Islet precursor cell (in vitro differentiated cells): ENCODE data around the gene HSPB3.
"Not testable (repeated sequence)": the region's sequence is repeated elsewhere in the genome, so short reads cannot be mapped to it uniquely, and the experiment has no call there.

ENCODE experiments used
- DNase-seq: peaks from one replicate; pipeline ENCODE4 v3.0.0-alpha.2; 2018

Gene HSPB3

DNA sequence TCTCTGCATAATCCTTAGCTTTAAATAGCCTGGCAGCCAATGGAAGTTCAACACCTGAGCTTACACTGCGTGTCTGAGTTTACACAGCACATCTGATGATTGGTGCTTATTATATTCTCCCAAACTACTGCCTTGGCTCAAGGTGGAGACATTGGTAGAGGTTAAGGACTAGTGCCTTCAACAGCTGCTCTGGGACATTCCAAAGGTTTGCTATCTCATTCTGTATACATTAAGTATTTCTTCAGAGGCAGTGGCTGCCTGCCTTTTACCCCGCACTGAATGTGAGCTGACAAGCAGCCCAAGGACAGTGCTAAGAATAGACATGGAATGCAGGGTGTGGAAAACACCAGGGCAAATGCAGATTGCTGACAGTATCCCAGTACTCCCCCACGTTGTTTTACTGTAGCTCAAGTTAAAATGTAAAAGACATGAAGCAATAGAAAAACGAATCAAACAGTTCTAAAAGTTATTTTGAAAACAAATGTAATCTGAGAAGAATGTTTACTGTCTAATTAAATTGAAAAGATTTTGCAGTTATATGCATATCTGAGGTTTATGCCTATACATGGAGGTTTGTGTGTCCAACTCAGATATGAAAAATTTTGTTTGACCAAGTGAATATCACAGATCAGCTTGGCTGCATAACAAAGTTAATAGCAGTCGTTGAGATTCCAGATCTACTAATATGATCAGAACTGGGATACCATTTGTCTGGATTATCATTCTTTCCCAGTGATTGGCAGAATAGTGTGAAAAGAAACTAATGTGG is 1.8 kb downstream of the HSPB3 start:
- DNase-seq: peak; percentile 86

DNA sequence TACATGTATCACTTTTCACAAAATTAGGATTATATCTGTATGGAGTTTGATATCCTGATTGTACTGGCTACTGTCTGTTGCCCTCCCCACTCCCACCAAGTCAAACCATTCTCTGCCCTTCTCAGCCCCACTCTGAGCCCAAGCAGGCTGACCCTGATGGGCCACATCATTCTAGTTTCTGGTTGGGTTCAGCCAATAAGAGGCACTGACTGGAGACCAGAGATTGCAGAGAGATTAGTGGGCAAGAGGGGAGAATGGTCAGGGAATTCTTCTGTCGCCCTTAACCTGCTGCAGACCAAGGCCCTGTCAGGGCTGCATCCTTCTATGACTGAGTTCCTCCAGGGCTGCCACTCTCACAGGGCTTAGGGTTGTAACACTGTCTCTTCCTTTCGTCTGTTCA is 2.7 kb downstream of the HSPB3 start:
- peak; percentile 66 for DNase-seq

DNA sequence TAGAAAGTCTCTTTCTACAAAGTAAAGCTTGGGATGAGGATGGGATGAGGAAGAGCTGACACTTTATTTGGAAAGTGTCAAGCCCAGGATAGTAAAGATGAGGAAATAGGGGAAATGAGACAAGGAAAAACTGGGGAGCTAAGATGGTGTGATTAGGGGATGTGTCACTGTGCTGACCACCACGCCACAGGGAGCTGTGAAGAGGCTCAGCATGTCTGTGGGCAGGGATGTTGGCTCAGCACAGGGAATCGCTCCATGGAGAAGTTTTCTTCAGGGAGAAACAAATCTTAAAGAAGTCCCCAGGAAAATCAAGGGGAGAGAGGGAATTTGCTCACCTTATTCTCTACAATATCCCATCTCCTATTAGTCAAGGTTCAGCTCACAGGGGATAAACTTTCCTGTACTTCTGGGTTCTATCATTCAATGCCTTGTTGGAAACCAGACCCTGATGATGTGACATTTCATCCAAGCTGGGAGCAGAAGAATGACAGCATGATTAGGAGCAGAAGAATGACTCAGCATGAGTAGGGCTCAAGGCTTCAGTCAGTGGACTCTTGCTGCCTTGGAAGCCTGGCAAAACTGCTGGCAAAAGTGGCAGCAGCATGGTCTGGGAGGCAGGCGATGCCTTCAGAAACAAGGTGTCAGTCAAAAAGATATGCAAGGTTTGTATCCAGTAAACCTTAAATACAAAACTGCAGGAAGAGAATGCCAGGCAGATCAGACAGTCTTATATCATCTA is 4.9 kb downstream of the HSPB3 start:
- peak; percentile 55 for DNase-seq

DNA sequence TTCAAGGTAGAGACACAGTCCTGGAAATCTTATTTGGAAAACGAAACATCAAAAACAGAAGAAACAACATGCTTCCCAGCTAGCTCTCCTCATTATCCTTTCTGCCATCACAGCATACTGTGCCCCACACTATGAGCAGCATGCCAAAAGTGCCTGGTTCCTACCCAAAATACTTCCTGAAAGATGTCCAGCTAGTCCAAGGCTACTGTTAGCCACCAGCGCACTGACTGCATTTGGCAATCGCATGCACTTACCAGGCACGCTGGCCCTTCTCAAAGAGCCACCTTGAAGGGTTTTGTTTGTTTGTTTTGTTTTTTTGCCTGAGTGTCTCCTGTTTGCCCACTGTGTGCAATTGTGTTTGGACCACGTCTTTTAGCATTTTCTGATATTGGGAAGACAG is 6.8 kb downstream of the HSPB3 start:
- DNase-seq: no peak

DNA sequence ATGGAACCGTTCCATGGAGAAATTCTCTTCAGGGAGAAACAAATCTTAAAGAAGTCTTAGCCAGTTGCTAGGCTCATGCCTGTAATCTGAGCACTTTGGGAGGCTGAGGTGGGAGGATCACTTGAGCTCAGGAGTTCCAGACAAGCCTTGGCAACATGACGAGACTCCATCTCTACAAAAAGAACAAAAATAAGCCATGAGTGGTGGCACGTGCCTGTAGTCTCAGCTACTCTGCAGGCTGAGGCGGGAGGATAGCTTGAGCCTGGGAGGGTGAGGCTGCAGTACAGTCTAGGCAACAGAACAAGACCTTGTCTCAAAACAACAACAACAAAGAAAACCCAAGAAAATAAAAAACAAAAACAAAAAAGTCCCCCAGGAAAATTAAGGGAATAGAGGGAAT is 8.2 kb downstream of the HSPB3 start:
- DNase-seq: no peak

DNA sequence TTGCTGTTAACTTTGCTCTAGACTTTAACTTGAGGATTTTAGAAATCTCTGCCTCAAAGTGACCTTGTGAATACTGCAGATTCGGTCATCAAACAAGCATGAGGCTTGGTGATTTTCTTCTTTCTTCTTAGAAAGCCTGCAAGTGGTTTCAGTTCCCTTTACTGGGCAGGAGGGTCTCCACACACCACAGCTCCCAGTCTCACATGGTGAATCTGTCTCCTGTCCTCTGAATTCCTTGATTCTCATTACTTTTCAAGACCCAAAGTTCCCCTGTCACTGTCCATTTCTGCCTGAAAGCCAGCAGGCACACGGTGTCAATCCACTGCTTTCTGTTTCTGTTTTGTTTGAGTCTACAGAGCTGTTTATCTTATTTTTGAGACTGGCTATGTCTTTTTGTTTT is 14.1 kb downstream of the HSPB3 start:
- no peak for DNase-seq

DNA sequence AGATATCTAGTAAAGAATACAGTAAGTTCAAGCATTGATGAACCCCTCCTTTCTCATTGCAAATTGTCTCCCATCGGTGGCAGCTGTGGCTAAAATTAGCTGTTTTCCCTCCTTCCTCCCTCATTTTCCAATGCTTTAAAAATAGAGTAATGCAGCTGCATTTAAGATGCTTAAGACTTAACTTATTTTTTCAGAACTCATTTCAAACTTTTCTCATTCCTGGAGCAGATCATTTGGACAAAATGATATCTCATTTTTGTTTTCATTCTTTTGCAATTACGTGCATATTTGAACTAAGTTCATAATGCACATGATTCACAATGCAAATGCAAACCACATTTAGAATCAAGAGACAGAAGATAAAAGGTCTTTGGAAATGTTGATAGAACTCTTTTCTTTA is 14.6 kb downstream of the HSPB3 start:
- DNase-seq: no peak

DNA sequence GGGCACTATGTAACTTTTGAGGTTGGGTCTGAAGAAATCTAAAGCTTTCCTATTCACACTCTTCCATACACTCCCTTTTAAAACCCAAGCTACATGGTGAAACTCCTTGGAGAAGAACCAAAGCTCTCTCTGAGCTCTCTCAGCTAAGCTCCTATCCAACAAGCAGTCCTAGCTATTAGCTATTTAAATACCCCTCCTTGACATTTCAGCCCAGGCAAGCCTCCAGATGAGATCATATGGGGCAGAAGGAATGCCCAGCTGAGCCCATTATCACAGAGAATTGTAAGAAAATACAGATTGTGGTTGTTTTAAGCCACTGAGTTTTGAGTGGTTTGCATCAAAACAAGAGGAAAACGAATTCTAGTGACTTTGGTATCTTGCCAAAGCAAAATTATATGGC is 15.2 kb downstream of the HSPB3 start:
- DNase-seq: no peak

DNA sequence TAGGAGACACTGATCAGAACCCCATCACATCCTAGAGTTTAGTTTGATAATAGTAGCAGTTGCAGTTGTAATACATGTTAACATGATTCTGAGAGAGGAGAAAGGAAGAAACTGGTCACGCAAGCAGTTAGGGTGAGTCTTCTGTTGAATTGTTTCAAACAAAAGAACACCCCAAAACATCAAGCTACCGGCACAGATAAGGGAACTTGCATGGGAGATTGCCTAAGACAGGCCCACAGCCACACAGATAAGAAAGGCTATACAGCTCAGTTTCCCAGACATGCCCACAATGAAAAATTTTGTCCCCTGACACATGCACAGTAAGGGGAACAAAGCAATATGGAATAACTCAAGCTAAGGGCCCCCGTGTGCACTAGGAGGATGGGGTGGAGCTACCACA is 15.9 kb downstream of the HSPB3 start:
- DNase-seq: no peak

DNA sequence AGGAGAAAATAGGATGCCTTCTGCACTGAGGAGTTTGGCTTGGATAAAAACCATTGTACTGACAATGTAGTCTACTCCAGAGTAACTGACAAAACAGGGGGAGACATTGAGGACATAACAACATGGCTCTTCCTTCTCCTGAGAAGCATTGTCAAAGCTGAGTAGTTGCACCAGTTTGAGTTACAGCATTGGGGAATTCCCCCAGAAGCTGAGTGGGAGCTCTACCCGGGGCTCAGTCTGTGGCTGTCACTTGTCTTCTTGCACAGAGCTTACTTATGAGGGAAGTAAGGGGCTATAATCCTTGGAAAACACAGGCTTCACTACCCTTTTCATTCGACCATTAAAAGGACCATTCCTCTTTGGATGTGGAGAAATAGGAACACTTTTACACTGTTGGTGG is 21.2 kb downstream of the HSPB3 start:
- no peak for DNase-seq

DNA sequence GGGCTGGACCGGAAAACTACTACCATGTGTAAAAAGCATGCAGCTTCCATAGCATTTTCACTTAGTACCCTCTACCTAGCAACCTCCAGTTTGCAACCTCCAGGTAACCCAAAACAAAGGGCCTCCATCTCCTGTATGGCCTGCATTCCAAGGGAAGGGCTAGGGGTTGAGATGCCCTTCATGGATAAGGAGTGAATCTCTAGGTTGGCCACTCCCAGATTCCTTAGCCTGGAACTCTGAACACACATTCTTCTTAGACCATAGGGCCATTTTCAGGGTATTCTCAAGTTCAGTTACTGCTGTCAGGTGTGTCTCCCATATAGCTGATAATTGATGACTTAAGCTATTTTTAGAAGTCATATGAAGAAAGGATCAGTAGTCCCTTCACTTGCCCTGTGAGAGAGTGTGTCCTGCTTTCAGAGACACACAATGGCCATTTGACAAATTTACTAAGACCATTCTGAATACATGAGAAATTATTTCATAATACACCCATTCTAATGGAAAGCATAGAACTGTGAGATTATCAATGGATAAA is 22.5 kb downstream of the HSPB3 start:
- DNase-seq: no peak

DNA sequence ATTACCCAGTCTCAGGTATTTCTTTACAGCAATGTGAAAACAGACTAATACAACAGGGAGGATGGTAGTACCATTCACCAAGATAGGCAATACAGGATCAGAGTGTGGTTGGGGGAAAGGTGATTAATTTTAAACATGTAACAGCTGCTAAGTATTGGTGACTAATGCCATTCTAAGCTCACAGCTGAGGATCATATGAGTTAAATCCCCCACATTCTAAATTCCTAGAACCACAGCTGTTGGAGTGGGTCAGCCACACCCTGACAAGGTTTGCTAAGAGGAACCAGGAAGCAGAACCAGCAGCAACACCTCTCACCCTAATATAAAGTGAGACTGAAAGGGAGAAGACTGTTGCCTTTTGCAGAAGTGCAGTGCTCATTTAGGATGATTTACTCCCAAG is 24.8 kb downstream of the HSPB3 start:
- DNase-seq: no peak

DNA sequence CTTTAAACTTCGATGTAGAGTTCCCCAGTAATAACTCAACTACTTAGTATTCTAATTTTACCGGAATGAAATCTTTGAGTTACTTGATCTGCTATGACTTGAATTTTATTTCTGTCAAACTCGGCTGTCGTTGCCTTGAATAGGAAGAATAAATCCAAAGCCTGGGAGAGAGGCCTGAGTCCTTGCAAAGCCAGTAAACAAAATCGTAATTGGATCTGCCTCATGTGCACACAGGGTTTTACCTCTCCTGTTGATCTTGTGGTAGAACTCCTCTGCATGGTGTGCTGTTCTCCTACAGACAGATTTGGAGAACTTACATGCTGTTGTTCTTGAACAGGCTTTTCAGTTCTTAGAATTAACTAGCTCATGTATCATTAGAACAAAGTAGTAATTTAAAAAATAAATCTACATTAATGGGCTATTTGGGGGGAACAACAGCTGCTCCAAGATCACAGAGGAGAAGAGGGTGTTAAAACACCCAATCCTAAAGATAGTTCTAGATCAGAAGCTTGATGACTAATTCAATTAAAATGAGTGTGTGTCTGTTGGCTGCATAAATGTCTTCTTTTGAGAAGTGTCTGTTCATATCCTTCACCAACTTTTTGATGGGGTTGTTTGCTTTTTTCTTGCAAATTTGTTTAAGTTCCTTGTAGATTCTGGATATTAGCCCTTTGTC is 28.9 kb downstream of the HSPB3 start:
- DNase-seq: no peak

DNA sequence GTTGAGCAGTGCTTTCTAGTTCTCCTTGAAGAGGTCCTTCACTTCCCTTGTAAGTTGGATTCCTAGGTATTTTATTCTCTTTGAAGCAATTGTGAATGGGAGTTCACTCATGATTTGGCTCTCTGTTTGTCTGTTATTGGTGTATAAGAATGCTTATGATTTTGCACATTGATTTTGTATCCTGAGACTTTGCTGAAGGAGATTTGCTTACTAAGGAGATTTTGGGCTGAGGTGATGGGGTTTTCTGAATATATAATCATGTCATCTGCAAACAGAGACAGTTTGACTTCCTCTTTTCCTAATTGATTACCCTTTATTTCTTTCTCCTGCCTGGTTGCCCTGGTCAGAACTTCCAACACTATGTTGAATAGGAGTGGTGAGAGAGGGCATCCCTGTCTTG is 30.2 kb downstream of the HSPB3 start:
- not testable (repeated sequence) for DNase-seq

DNA sequence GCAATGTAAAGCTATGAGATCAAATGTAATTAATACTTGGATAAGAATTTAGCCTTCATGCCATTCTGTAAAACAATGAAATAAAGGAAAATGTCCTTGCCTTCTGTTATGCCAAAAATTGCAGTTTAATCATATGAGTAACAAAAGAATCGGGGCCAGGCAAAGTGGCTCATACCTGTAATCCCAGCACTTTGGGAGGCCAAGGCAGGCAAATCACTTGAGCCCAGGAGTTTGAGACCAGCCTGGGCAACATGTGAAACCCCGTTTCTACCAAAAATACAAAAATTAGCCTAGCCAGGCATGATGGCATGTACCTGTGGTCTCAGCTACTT is 34.1 kb downstream of the HSPB3 start:
- not testable (repeated sequence) for DNase-seq

DNA sequence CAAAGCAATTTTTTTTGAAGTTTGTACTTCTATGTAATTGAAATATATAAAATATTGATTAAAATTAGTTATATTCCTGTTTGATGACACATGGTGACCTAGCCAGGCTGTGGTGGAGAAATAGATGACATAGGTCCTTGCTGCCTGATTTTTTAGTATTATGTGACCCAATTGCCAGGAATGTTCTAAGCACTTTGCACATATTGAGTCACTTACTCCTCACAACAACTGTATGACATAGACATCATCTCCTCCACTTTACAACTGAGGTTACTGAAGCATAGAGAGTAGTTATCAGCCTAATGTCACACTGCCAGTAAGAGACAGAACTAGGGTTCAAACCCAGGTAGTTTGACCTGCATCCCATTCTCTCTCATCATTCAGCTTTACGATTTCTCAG is 35.8 kb downstream of the HSPB3 start:
- DNase-seq: no peak

DNA sequence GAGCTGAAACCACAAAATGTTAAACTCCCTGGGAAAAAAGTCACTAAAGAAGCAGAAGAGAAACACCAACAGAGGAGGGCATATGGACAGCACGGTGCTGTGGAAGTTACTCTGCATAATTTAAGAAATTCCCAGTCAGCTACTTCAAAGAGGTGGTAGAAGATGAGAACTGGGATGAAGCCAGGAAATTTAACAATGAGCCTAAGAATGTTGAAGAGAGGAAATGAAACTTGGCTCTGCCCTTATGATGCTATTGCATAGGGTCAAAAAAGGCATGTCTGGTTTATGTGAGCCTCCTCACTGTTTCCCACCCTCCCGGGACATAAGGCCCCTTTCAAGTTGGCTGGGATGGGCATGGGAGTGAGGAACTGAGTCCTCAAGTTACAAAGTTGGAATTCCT is 36.7 kb downstream of the HSPB3 start:
- no peak for DNase-seq

DNA sequence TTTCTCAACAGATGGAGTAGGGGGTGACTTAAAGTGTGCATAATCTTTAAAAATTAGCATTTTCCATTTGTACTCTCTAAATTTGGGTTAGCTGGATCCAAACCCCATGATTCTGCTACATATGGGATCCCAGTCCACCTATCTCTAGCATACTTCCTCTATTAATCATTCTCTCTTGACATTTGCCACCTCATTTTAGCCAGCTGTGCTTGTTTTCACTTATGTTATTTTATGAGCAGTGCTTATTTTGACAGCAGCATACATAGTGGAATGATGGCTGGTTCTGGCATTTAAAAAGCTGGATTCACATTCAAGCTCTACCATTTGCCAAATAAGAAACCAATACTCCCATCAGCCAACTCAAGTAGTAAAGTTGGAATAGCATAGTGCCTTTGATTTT is 39.5 kb downstream of the HSPB3 start:
- no peak for DNase-seq
